Subcutaneous abdominal adipose tissue (tissue), 5 donors: ENCODE measurements around the gene CMKLR1.

Source experiments
- H3K27ac ChIP-seq: one replicate; pipeline ENCODE4 v1.7.0; 2013; ENCODE audit warnings: low read depth, mild to moderate bottlenecking, inconsistent platforms, low read length, moderate library complexity
- H3K27me3 ChIP-seq, 5 donors: one replicate each; pipeline ENCODE4 v1.7.0; 2013; ENCODE audit warnings: low read length in 5 of 5, inconsistent platforms in 1 of 5; ENCODE audit not compliant: control insufficient read depth in 5 of 5, insufficient read depth in 4 of 5
- H3K36me3 ChIP-seq, 5 donors: one replicate each; pipeline ENCODE4 v1.7.0; 2013; ENCODE audit warnings: low read length in 5 of 5; ENCODE audit not compliant: control insufficient read depth in 5 of 5, insufficient read depth in 5 of 5
- H3K4me1 ChIP-seq, 5 donors: one replicate each; pipeline ENCODE4 v1.7.0; 2013; ENCODE audit warnings: low read length in 5 of 5, mild to moderate bottlenecking in 3 of 5, moderate library complexity in 1 of 5; ENCODE audit not compliant: control insufficient read depth in 5 of 5, insufficient read depth in 5 of 5
- H3K4me3 ChIP-seq, 5 donors: one replicate each; pipeline ENCODE4 v1.7.0; 2013; ENCODE audit warnings: low read length in 5 of 5, low read depth in 1 of 5
- H3K9ac ChIP-seq, 5 donors: one replicate each; pipeline ENCODE4 v1.7.0; 2013; ENCODE audit warnings: low read length in 5 of 5, mild to moderate bottlenecking in 4 of 5, moderate library complexity in 3 of 5
- H3K9me3 ChIP-seq, 5 donors: one replicate each; pipeline ENCODE4 v1.7.0; 2013; ENCODE audit warnings: low read length in 5 of 5; ENCODE audit not compliant: control insufficient read depth in 5 of 5
- donor health status: healthy.
- donor health status: healthy.
- donor health status: healthy.
- donor health status: healthy.
- donor health status: healthy.

Gene CMKLR1

GRCh38 chr12:108257004-108257403 lies 82.1 kb downstream of the CMKLR1 start:
- Histone ChIP-seq H3K36me3 (no peaks in the 10 kb centered on the region), H3K9ac (no peak overlapping the region), H3K4me3 (no peak overlapping the region), H3K27ac (no peak overlapping the region), H3K27me3 (peaks cover 0 to 10% (median 4%) of the 10 kb centered on the region in 5 donors), H3K9me3 (peaks cover 5 to 31% (median 27%) of the 10 kb centered on the region in 5 donors), H3K4me1 (no peaks in the 10 kb centered on the region)

- Histone ChIP-seq H3K9ac (no peak overlapping the region), H3K27ac (no peak overlapping the region), H3K27me3 (peaks cover 2 to 16% (median 6%) of the 10 kb centered on the region in 5 donors), H3K36me3 (no peaks in the 10 kb centered on the region), H3K4me3 (no peak overlapping the region), H3K9me3 (peaks cover 0 to 18% (median 13%) of the 10 kb centered on the region in 5 donors), H3K4me1 (no peaks in the 10 kb centered on the region)
Measured at GRCh38 chr12:108255252-108255602, 83.9 kb downstream of the CMKLR1 start.

- H3K4me3 ChIP-seq, result no peak overlapping the region
- peaks cover 0 to 12% (median 7%) of the 10 kb centered on the region in 5 donors for H3K9me3 ChIP-seq
- H3K27me3 ChIP-seq, result peaks cover 2 to 16% (median 6%) of the 10 kb centered on the region in 5 donors
- H3K4me1 ChIP-seq, result no peaks in the 10 kb centered on the region
- no peak overlapping the region for H3K27ac ChIP-seq
- H3K36me3 ChIP-seq, result no peaks in the 10 kb centered on the region
- H3K9ac ChIP-seq, result no peak overlapping the region
Measured at GRCh38 chr12:108254517-108255251, 84.4 kb downstream of the CMKLR1 start.

DNA sequence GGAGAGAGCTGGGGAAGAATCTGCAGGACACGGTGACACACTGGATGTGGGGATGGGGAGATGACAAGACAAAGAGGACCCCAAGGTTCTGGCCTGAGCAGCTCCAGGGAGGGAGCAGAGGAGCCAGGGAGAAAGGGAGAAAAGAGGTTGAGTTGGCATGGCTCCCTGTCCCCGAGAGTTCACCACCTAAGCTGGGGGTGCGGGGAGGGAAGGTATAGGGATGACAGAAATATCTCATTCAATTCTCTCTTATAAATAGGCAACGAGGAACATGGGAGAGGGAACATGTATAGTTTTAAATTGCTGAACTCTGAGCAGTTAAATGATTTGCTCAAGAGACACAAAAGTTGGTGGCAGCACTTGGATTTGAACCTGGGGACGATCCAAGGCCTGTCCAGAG lies 85.1 kb downstream of the CMKLR1 start:
- Histone ChIP-seq H3K4me3 (no peak overlapping the region), H3K27ac (no peak overlapping the region), H3K36me3 (no peaks in the 10 kb centered on the region), H3K4me1 (no peaks in the 10 kb centered on the region), H3K9ac (no peak overlapping the region), H3K27me3 (peaks cover 2 to 16% (median 6%) of the 10 kb centered on the region in 5 donors), H3K9me3 (peaks cover 0 to 6% (median under 1%) of the 10 kb centered on the region in 5 donors)

- peaks cover 0 to under 1% (median 0%) of the 10 kb centered on the region in 5 donors for H3K9me3 ChIP-seq
- H3K27ac ChIP-seq, result no peak overlapping the region
- H3K4me3 ChIP-seq, result no peak overlapping the region
- peaks cover 0 to 3% (median 0%) of the 10 kb centered on the region in 5 donors for H3K36me3 ChIP-seq
- H3K4me1 ChIP-seq, result no peaks in the 10 kb centered on the region
- H3K27me3 ChIP-seq, result peaks cover 2 to 16% (median 10%) of the 10 kb centered on the region in 5 donors
- H3K9ac ChIP-seq, result no peak overlapping the region
Measured at GRCh38 chr12:108253540-108253939, 85.6 kb downstream of the CMKLR1 start.

DNA sequence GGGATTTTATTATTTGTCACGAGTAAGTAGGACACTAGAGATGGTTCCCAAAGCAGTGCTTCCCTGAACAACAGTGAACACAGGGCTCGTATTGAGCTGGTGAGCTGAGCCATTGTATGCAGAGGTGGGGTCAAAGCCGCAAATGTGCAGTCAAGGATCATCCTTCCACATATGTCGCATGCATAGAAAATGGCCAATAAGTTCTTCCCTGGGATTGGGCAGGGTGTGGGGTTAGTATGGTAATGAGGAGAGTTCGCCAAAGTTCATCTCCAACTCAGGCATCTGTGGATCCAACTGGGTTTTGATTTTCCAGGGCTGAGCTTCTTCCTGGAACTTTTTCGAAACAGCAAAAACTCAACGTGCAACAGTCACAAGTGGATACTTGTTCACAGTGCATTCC lies 86.6 kb downstream of the CMKLR1 start:
- Histone ChIP-seq H3K4me1 (no peaks in the 10 kb centered on the region), H3K27ac (no peak overlapping the region), H3K4me3 (no peak overlapping the region), H3K9me3 (no peaks in the 10 kb centered on the region), H3K36me3 (peaks cover 0 to 3% (median 0%) of the 10 kb centered on the region in 5 donors), H3K9ac (no peak overlapping the region), H3K27me3 (peaks cover 5 to 16% (median 10%) of the 10 kb centered on the region in 5 donors)

DNA sequence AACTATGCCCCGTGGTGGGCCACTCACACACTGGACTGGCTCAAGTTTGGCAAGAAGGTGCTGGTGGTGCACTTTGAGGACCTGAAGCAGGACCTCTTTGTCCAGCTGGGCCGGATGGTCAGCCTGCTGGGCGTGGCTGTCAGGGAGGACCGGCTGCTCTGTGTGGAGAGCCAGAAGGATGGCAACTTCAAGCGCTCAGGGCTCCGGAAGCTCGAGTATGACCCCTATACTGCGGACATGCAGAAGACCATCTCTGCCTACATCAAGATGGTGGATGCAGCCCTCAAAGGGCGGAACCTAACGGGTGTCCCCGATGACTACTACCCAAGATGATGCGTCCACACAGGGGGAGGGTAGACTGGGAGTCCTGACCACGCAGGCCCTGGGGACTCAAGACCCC lies 91.1 kb downstream of the CMKLR1 start:
- peaks cover 0 to 3% (median 0%) of the 10 kb centered on the region in 5 donors for H3K36me3 ChIP-seq
- no peaks in the 10 kb centered on the region for H3K4me1 ChIP-seq
- peaks cover 0 to 16% (median 7%) of the 10 kb centered on the region in 5 donors for H3K27me3 ChIP-seq
- H3K27ac ChIP-seq, result no peak overlapping the region
- H3K9me3 ChIP-seq, result no peaks in the 10 kb centered on the region
- no peak overlapping the region for H3K9ac ChIP-seq
- no peak overlapping the region for H3K4me3 ChIP-seq

- peaks cover 0 to 3% (median 0%) of the 10 kb centered on the region in 5 donors for H3K36me3 ChIP-seq
- H3K4me1 ChIP-seq, result no peaks in the 10 kb centered on the region
- H3K9ac ChIP-seq, result no peak overlapping the region
- no peaks in the 10 kb centered on the region for H3K9me3 ChIP-seq
- H3K4me3 ChIP-seq, result no peak overlapping the region
- H3K27me3 ChIP-seq, result peaks cover 0 to 16% (median 7%) of the 10 kb centered on the region in 5 donors
- H3K27ac ChIP-seq, result no peak overlapping the region
Measured at GRCh38 chr12:108247130-108247529, 92.0 kb downstream of the CMKLR1 start.

DNA sequence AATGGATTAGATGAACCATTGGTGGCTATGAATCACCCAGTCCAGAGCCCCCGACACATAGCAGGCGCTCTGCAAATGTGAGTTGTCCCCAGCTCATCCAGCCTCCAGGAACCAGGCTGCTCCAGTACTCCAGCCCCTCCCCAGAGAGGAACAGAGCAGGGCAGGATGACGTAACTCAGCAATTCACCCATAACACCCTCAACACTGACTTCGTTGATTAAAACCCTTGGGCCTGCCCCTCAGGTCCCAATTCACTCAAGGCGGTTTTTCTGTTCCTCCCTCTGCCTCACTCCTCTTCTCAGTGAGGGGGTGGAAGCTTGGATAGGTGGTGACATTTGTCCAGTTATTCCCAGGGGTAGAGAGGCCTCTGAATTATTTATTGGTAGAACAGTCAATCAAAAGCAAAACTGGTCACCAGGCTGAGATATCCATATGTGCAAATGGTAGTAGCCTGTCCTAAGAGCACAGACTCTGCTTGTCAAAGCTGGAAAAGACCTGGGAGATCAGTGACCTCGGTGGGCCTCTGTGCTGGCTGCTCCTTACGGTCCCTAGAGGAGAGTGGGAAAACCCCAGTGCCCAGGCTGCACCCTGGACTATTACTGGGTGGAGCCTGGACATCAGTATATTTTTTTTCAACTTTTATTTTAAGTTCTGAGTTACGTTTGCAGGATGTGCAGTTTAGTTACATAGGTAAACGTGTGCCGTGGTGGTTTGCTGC lies 97.0 kb downstream of the CMKLR1 start:
- H3K27me3 ChIP-seq, result peaks cover 0 to 17% (median 6%) of the 10 kb centered on the region in 5 donors
- H3K27ac ChIP-seq, result no peak overlapping the region
- H3K9me3 ChIP-seq, result peaks cover 2 to 4% (median 3%) of the 10 kb centered on the region in 5 donors
- H3K4me1 ChIP-seq, result no peaks in the 10 kb centered on the region
- H3K36me3 ChIP-seq, result no peaks in the 10 kb centered on the region
- no peak overlapping the region for H3K9ac ChIP-seq
- no peak overlapping the region for H3K4me3 ChIP-seq

DNA sequence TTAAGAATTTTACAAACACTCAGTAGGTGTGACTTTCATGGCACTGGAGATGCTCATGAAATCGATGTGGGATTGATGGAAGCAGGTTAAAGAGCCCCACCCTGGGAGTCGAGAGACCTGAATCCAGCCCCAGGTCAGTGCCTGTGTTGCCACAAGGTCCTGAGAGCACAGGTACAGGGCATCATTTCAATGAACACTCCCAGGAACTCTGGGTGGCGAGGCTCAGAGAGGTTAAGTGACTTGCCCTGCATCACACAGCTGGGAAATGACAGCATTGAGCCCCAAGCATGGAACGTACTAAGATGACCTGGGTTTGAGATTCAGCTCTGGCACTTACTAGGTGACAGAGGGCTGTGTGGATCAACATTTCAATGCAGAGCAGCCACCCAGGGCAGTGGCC lies 98.2 kb downstream of the CMKLR1 start:
- Histone ChIP-seq H3K27me3 (peaks cover 0 to 17% (median 7%) of the 10 kb centered on the region in 5 donors), H3K9me3 (peaks cover 3 to 8% (median 6%) of the 10 kb centered on the region in 5 donors), H3K36me3 (no peaks in the 10 kb centered on the region), H3K4me1 (no peaks in the 10 kb centered on the region), H3K9ac (no peak overlapping the region), H3K4me3 (no peak overlapping the region), H3K27ac (no peak overlapping the region)
